ENCODE measurements around the gene THEMIS2.

The THEMIS2 gene

GRCh38 chr1:27885114-27885528 lies 12.8 kb downstream of the THEMIS2 start:
- DNase-seq (ENCODE audit: low read depth in 2 of 3, low spot score in 1 of 3) = no peak

GRCh38 chr1:27885621-27886352 lies 13.4 kb downstream of the THEMIS2 start:
- DNase-seq (ENCODE audit: low read depth in 2 of 3, low spot score in 1 of 3) = no peak

DNA sequence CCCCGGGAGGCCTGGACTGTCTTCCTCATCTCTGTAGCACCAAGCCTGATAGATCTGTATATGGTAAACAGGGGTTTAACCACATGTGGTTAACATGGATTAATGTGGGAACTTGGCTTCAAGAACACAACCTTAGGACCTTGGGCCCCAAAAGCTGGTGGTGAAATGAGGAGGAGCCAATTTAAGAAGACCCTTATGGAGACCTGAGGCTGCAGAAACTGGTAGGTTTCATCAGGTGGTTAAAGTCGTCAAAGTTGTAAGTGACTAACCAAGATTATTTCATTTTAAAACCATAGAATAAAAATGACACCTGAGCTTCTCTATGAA lies 14.0 kb downstream of the THEMIS2 start:
- no peak for DNase-seq (ENCODE audit: low read depth in 2 of 3, low spot score in 1 of 3)

GRCh38 chr1:27886744-27887143 lies 14.4 kb downstream of the THEMIS2 start:
- DNase-seq (ENCODE audit: low read depth in 2 of 3, low spot score in 1 of 3) = no peak

- no peak for DNase-seq (ENCODE audit: low read depth in 2 of 3, low spot score in 1 of 3)
Observed at GRCh38 chr1:27887215-27888021, 15.1 kb downstream of the THEMIS2 start.

DNA sequence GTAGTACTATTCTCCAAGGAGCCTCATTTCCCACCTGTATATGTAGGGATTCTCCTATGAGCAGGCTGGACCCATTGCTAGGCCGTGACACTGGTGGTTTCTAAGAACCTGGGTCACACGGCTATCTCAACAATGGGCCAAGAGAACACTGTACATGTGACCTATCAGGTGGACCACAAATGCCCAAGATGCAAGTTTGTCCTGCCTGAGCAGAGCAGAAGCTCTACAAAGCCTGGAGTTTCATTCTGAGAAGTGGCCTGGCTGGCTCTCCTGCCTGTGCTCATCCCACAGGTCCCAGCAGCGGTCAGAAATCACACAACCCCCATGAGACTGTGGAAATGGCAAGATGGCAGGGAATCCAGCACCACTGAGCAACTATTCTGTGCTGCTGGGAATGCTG lies 17.2 kb downstream of the THEMIS2 start:
- DNase-seq (ENCODE audit: low read depth in 2 of 3, low spot score in 1 of 3) = no peak

DNA sequence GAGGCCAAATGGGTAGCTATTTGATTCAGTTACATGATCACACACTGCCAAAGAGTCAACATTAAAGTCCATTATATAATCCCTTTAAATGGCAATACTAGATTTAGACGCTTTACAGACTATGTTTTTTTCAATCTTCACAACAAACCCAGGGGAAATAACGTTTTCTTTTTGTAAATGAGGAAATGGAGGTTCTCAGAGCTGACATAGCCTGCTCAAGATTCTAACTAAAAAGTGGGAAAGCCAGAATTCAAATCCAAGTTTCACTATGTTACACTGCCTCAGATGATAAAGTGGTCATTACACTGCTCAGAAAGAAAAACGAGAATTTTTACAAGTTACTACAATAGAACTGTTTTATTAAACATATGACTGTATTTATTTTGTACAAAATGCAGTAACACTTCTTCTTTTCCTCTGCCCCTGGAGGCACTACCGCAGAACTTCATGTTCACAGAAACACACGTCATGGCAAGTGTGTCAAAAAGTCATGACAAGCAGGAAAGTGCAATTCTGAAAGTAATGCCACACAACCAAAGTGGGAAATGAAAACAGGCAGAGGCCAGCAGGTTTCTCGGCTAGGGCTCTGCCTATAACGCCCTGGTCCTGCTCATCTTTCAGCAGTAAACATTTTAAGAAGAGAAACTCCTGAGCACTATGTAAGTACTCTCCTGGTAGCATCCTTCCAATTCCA lies 19.0 kb downstream of the THEMIS2 start:
- DNase-seq (ENCODE audit: low read depth in 2 of 3, low spot score in 1 of 3) = no peak

- no peak for DNase-seq (ENCODE audit: low read depth in 2 of 3, low spot score in 1 of 3)
Observed at GRCh38 chr1:27894521-27894920, 22.2 kb downstream of the THEMIS2 start.

- no peak for DNase-seq (ENCODE audit: low read depth in 2 of 3, low spot score in 1 of 3)
Observed at GRCh38 chr1:27906759-27907158, 34.4 kb downstream of the THEMIS2 start.

DNA sequence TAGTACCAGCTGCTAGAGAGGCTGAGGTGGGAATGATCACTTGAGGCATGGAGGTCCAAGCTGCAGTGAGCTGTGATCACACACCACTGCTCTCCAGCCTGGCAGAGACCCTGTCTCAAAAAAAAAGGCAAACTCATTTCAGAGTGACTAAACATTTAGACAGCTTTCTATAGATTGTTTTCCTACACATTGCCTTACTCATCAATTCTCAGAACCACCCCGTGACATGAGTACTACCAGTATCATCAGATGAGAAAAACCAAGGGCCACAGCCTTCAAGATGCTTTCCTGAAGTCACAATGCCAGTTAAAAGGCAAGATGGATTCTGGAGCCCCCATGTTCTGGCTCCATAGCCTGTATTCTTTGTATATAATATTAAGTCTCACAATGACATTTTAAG lies 40.1 kb downstream of the THEMIS2 start:
- peak in 1 of 3 donors; percentile 40 for DNase-seq (ENCODE audit: low read depth in 2 of 3, low spot score in 1 of 3)

DNA sequence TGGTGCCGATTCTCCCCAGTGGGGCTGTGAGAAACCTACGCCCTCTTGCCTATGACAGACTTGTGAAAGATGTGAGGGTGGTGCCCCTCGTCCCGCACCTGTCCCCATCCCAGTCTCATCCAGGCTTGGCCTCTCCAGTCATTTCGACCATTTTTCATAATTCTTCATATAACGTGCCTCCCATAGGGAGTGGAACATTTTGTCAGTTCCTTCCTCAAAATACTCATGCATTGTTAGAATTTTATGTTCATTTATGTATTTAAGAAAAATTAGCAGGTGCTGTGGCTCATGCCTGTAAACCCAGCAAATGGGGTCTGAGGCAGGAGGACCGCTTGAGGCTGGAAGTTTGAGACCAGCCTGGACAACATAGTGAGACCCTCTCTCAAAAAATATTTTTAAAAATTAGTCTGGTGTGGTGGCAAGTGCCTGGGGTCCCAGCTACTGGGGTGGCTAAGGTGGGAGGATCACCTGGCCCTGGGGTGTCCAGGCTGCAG lies 42.8 kb downstream of the THEMIS2 start:
- no peak for DNase-seq (ENCODE audit: low read depth in 2 of 3, low spot score in 1 of 3)

- DNase-seq (ENCODE audit: low read depth in 2 of 3, low spot score in 1 of 3) = no peak
Observed at GRCh38 chr1:27922272-27922671, 49.9 kb downstream of the THEMIS2 start.

- DNase-seq (ENCODE audit: low read depth in 2 of 3, low spot score in 1 of 3) = no peak
Observed at GRCh38 chr1:27928216-27928954, 56.0 kb downstream of the THEMIS2 start.

DNA sequence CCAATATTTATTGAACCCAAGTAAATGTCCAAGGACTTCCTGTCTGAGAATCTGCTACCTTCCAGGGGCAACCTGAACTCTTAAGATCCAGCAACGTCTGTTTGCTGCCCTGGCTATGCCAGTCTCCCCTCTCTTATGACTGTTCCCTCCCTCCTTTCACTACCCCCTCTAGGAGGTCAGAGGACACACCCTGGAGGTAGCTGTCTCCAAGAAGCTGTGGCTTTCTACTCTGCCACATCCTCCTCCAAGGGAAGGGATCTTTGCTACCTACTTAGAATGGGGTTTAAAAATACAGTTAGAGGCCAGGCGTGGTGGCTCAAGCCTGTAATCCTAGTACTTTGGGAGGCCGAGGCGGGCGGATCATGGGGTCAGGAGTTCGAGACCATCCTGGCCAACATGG lies 58.8 kb downstream of the THEMIS2 start:
- DNase-seq (ENCODE audit: low read depth in 2 of 3, low spot score in 1 of 3) = no peak

DNA sequence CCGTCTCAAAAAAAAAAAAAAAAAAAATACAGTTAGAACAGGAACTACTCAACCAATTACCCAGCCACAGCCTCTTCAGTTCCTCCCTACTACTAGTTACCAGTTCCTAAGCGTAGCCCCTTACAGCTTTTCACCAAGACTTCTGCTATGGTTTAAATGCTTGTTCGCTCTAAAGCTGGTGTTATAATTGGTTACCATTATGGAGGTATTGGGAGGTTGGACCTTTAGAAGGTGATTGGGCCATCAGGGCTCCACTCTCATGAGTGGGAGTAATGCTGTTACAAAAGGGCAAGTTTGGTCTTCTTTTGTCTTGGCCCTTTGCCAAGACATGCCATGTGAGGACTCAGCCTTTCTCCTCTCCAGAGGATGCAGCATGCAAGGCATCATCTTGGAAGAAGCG lies 59.4 kb downstream of the THEMIS2 start:
- DNase-seq (ENCODE audit: low read depth in 2 of 3, low spot score in 1 of 3) = no peak

DNA sequence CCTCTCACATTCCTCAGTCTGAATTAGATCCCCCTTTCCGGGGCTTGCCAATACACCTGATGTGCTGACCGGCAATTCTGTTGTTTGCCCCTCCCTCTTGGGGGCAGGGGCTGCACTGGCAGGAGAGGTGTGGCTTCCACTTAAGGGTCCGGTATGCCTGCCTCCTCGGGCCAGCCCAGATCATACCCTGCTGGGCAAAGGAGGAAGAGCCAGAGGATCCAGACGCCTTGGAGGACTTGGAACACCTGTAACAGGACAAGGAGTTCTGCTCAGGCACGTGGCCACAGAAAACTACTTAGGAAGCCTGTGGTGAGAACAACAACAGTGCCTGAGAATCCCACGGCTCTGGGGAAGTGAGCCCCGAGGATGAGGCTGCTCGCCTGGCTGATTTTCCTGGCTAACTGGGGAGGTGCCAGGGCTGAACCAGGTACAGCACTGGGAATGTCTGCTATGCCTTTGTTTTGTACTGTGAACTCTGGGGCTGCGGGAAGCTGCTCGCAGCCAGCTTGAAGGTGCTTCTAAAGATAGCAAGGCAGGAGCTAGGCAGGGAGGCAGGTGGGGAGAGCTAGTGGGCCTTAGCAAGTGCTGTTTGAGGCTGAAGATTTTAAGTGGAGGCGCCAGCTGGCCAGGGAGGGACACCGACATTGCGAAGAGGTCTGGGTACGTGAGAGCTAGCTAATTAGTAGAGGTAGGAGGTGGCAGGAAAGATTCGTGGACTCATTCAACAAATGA lies 62.6 kb downstream of the THEMIS2 start, which contains the start of gene SMPDL3B:
Gene SMPDL3B (plus strand): TSS at position 183 of the 732 bp plus-strand sequence. CDS start 184 bp downstream, at position 367.
- DNase-seq (ENCODE audit: low read depth in 2 of 3, low spot score in 1 of 3) = no peak

- DNase-seq (ENCODE audit: low read depth in 2 of 3, low spot score in 1 of 3) = no peak
Observed at GRCh38 chr1:27935721-27936120, 63.4 kb downstream of the THEMIS2 start.
